Ovary (tissue), 3 donors: Measurements from ENCODE around the gene VAMP4.

Experiments used
- EP300 ChIP-seq: sonication (generic); formaldehyde crosslinking; IDR thresholded peaks from one replicate; pipeline ENCODE4 v1.6.1; 2017; ENCODE audit warnings: antibody characterized with exemption
- POLR2A ChIP-seq: fragments of 450-650 bp; IDR thresholded peaks from one replicate; pipeline ENCODE4 v1.6.1; 2017; ENCODE audit warnings: antibody characterized with exemption, mild to moderate bottlenecking, moderate library complexity
- TF ChIP-seq, protein P1 (sequence below), 3 donors: fragments of 450-650 bp in 2 of 3; fragments of 200-600 bp in 1 of 3; IDR thresholded peaks; one replicate each; pipeline versions ENCODE4 v1.5.1 to v1.8.0; 2016 to 2022; ENCODE audit warnings: antibody characterized with exemption in 3 of 3, mild to moderate bottlenecking in 1 of 3
- donor health status: DM: no; HTN: no; CAD: no.

GRCh38 chr1:171784784-171785183 is 42.9 kb upstream of the VAMP4 start:
- TF ChIP-seq, protein P1, sequence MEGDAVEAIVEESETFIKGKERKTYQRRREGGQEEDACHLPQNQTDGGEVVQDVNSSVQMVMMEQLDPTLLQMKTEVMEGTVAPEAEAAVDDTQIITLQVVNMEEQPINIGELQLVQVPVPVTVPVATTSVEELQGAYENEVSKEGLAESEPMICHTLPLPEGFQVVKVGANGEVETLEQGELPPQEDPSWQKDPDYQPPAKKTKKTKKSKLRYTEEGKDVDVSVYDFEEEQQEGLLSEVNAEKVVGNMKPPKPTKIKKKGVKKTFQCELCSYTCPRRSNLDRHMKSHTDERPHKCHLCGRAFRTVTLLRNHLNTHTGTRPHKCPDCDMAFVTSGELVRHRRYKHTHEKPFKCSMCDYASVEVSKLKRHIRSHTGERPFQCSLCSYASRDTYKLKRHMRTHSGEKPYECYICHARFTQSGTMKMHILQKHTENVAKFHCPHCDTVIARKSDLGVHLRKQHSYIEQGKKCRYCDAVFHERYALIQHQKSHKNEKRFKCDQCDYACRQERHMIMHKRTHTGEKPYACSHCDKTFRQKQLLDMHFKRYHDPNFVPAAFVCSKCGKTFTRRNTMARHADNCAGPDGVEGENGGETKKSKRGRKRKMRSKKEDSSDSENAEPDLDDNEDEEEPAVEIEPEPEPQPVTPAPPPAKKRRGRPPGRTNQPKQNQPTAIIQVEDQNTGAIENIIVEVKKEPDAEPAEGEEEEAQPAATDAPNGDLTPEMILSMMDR (IDR thresholded peaks at IDR 0.05) = no peak
- TF ChIP-seq EP300 (no peak), POLR2A (no peak)
